Retinal pigment epithelial cell (primary cell): ENCODE measurements around the gene IFIT1.
"Not testable (repeated sequence)": the region's sequence is repeated elsewhere in the genome, so short reads cannot be mapped to it uniquely, and the experiment has no call there.

Source experiments
- DNase-seq: peaks from one replicate; pipeline ENCODE4 v3.0.0-alpha.2; 2010; ENCODE audit warnings: low read depth
- H3K4me3 ChIP-seq: 2 replicates; pipeline ENCODE4 v1.5.1; 2011; ENCODE audit warnings: mild to moderate bottlenecking, low read length, control low read depth, moderate library complexity
- TF ChIP-seq, protein P1 (sequence below): conservative IDR thresholded peaks from 2 replicates; pipeline ENCODE4 v1.5.1; 2011; ENCODE audit warnings: low read depth, low read length, control low read depth, inconsistent platforms

Gene IFIT1

DNA sequence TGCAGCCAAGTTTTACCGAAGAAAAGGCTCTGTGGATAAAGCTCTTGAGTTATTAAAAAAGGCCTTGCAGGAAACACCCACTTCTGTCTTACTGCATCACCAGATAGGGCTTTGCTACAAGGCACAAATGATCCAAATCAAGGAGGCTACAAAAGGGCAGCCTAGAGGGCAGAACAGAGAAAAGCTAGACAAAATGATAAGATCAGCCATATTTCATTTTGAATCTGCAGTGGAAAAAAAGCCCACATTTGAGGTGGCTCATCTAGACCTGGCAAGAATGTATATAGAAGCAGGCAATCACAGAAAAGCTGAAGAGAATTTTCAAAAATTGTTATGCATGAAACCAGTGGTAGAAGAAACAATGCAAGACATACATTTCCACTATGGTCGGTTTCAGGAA lies 10.6 kb downstream of the IFIT1 start:
- no peak for DNase-seq
- TF ChIP-seq, protein P1, sequence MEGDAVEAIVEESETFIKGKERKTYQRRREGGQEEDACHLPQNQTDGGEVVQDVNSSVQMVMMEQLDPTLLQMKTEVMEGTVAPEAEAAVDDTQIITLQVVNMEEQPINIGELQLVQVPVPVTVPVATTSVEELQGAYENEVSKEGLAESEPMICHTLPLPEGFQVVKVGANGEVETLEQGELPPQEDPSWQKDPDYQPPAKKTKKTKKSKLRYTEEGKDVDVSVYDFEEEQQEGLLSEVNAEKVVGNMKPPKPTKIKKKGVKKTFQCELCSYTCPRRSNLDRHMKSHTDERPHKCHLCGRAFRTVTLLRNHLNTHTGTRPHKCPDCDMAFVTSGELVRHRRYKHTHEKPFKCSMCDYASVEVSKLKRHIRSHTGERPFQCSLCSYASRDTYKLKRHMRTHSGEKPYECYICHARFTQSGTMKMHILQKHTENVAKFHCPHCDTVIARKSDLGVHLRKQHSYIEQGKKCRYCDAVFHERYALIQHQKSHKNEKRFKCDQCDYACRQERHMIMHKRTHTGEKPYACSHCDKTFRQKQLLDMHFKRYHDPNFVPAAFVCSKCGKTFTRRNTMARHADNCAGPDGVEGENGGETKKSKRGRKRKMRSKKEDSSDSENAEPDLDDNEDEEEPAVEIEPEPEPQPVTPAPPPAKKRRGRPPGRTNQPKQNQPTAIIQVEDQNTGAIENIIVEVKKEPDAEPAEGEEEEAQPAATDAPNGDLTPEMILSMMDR, result no peak
- H3K4me3 ChIP-seq, result no peak overlapping the region

DNA sequence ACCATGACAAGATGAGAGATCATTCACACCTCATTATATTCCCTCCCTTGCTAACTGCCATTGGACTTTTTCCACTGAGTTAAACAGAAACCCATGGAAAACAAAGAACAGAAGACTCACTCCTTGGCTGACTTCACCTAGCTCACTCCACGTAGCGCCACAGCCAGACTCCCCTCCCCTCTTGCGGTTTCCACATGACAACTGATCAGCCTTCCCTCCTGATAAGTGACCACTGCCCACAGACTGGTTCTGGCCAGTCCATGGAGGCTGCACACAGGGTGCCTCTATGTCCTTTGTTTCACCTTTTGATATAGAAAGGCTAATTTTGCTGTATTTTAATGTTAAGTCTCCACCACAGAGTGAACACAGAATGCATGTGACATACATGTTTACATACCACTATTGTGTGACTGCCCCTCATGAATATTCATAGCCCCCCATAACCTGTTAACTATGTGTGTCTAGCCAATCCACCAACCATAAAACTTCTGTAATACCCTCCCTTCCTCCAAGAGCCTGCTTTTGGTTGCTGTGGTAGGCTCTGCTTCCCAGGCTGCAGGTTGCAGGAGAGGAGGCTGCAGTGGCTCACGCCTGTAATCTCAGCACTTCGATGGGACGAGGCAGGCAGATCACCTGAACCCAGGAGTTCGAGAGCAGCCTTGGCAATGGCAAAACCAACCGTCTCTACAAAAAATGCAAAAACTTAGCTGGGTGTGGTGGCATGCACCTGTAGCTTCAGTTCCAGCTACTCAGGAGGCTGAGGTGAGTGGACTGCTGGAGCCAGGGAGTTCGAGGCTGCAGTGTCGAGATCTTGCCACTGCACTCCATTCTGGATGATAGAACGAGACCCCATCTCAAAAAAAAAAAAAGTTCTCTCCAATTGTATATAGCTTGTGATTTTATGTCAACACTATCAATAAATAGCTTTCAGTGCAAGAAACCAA lies 12.0 kb downstream of the IFIT1 start:
- TF ChIP-seq, protein P1, result no peak
- no peak for DNase-seq

DNA sequence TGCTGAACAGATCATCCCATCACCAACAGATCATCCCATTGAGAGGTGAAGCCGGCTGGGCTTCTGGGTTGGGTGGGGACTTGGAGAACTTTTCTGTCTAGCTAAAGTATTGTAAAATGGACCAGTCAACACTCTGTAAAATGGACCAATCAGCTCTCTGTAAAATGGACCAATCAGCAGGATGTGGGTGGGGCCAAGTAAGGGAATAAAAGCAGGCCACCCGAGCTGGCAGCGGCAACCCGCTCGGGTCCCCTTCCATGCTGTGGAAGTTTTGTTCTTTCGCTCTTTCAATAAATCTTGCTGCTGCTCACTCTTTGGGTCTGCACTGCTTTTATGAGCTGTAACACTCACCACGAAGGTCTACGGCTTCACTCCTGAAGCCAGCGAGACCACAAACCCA lies 13.8 kb downstream of the IFIT1 start:
- not testable (repeated sequence) for H3K4me3 ChIP-seq, DNase-seq

More for the DNA sequence above, 12.0 kb downstream of the IFIT1 start:
- H3K4me3 ChIP-seq, result no peak overlapping the region

DNA sequence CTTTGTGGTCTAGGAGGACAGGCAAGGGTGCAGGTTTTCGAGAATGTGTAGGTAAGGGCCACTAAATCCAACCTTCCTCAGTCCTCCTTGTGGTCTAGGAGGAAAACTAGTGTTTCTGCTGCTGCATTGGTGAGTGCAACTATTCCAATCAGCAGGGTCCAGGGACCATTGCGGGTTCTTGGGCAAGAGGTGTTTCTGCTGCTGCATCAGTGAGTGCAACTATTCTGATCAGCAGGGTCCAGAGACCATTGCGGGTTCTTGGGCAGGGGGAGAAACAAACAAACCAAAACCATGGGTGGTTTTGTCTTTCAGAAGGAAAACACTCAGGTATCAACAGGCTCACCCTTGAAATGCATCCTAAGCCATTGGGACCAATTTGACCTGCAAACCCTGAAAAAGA lies 15.4 kb downstream of the IFIT1 start:
- H3K4me3 ChIP-seq, DNase-seq: not testable (repeated sequence)

DNA sequence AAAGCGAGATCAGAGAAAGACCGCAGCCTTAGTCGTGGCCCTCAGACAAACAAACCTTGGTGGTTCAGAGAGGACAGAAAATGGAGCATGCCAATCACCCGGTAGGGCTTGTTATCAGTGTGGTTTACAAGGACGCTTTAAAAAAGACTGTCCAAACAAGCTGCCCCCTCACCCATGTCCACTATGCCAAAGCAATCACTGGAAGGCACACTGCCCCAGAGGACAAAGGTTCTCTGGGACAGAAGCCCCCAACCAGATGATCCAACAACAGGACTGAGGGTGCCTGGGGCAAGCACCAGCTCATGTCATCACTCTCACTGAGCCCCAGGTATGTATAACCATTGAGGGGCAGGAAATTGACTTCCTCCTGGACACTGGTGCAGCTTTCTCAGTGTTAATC lies 16.9 kb downstream of the IFIT1 start:
- not testable (repeated sequence) for DNase-seq

DNA sequence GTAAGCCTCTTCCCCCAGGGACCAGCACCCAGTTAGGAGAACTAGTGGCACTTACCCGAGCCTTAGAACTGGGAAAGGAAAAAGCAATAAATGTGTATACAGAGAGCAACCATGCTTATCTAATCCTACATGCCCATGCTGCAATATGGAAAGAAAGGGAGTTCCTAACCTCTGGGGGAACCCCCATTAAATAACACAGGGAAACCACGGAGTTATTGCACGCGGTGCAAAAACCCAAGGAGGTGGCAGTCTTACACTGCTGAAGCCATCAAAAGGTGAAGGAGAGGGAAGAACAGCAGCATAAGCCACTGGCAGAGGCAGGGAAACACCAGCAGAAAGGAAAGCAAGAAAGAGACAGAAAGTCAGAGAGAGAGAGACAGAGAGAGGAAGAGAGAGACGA lies 18.1 kb downstream of the IFIT1 start:
- H3K4me3 ChIP-seq, DNase-seq: not testable (repeated sequence)

More for the DNA sequence above, 16.9 kb downstream of the IFIT1 start:
- not testable (repeated sequence) for H3K4me3 ChIP-seq

DNA sequence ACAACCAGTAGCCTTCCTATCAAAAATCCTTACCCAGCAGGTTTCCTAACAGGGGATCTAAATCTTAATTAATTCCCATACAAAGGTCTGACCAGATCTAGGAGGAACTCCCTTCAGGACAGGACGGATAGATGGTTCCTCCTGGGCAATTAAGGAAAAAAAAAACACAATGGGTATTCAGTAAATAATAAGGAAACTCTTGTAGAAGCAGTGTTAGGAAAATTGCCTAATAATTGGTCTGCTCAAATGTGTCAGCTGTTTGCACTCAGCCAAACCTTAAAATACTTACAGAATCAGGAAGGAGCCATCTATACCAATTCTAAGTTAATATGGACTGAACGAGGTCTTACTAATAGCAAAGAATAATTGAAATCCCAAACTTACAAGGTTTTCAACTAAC lies 18.7 kb downstream of the IFIT1 start:
- H3K4me3 ChIP-seq, DNase-seq: not testable (repeated sequence)

DNA sequence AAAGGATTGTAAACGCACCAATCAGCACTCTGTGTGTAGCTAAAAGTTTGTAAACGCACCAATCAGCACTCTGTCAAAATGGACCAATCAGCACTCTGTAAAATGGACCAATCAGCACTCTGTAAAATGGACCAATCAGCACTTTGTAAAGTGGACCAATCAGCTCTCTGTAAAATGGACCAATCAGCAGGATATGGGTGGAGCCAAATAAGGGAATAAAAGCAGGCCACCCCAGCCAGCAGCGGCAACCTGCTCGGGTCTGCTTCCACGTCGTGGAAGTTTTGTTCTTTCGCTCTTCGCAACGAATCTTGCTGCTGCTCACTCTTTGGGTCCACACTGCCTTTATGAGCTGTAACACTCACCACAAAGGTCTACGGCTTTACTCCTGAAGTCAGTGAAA lies 19.9 kb downstream of the IFIT1 start:
- not testable (repeated sequence) for DNase-seq, H3K4me3 ChIP-seq

DNA sequence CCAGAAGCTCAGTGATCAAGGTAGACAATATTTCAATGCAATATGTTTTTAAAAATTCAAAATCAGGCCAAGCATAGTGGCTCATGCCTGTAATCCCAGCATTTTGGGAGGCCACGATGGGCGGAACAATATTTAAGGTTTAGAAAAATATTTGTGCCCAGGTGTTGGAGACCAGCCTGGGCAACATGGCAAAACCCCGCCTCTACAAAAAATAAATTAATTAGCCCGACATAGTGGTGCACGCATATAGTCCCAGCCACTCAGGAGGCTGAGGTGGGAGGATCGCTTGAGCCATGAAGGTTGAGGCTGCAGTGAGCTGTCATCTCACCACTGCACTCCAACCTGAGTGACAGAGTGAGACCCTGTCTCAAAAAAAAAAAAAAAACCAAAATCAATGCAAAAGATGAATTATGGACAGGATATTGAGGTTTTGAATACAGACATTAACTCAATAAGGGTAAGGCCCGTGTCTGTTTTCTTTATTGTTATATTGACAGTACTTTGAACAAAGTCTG lies 21.0 kb downstream of the IFIT1 start:
- TF ChIP-seq, protein P1, result no peak
- H3K4me3 ChIP-seq, result peak overlapping the region; percentile 86
- no peak for DNase-seq

DNA sequence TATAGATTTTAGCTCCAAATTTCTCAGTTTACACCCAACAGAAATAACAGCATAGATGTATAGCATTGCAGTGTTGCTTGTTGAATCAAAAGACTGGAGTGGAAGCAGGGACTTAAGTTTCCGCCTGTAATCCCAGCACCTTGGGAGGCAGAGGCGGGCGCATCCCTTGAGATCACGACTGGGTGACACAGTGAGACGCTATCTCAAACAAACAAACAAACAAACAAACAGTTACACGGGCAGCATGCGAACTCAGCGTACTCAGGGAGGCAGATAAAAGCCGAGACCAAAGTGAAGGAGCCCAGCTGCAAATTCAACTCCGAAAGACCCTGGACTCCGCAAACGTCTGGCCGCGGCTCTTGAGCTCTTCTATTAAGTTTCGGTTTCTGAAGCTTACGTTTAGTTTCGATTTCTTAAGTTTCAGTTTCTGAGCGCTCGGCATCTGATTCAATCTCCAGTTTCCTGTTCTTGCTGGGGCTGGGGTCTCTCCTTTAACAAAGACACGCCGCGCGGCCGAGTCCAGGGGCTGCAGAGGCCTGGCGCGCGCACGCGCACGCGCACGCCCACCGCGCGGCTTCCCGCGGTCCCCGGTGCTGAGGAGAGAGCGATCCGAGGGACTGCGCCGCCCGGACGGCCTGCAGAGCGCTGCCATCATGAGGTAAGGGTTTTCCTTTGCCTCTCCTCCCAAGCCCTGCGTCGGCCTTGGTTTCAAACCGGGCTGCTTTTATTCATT lies 21.9 kb downstream of the IFIT1 start, which contains the start of gene IFIT5:
Gene IFIT5, plus strand, starts transcription at position 423 of the 733 bp plus-strand sequence. Its CDS starts 231 bp downstream, at position 654.
- DNase-seq, result no peak
- TF ChIP-seq, protein P1, result no peak
- peak within 1 kb of the TSS; percentile 86 for H3K4me3 ChIP-seq
